ENCODE measurements around the gene BBS1. TPM values are rescaled to one million over a fixed set of nuclear protein-coding genes. Genes with fewer than 3 reads are reported as not detected.

BBS1 gene
- total RNA-seq, 3 donors from 2014 or later = 51.5 to 79.5 (median 63.8) TPM

- no peak for DNase-seq (ENCODE audit: low spot score in 2 of 2)
- Histone ChIP-seq H3K27ac (no peak overlapping the region), H3K27me3 (no peaks in the 10 kb centered on the region), H3K4me3 (no peak overlapping the region), H3K9me3 (no peaks in the 10 kb centered on the region), H3K4me1 (no peaks in the 10 kb centered on the region), H3K36me3 (no peaks in the 10 kb centered on the region)
- TF ChIP-seq POLR2A (IDR thresholded peaks at IDR 0.05) (no peak), CTCF (IDR thresholded peaks at IDR 0.05) (no peak), POLR2AphosphoS5 (IDR thresholded peaks at IDR 0.05) (no peak)
- intact Hi-C loops (cut with DNase I; ENCODE audit: low total_unique reads) = loop anchor here (5.0 kb wide), 1 partner anchor 100 kb away; no protein-coding TSS in a partner anchor
These were observed 18.1 kb upstream of the BBS1 start for GRCh38 chr11:66492161-66492865.

GRCh38 chr11:66493130-66493529, 17.3 kb upstream of the BBS1 start:
- no peak for DNase-seq (ENCODE audit: low spot score in 2 of 2)
- Histone ChIP-seq H3K27ac (no peak overlapping the region), H3K36me3 (no peaks in the 10 kb centered on the region), H3K27me3 (no peaks in the 10 kb centered on the region), H3K9me3 (no peaks in the 10 kb centered on the region), H3K4me1 (no peaks in the 10 kb centered on the region), H3K4me3 (no peak overlapping the region)
- intact Hi-C loops (cut with DNase I; ENCODE audit: low total_unique reads) = loop anchor here (5.0 kb wide), 1 partner anchor 101 kb away; no protein-coding TSS in a partner anchor
- TF ChIP-seq CTCF (IDR thresholded peaks at IDR 0.05) = no peak
- TF ChIP-seq POLR2A (IDR thresholded peaks at IDR 0.05) = no peak
- no peak for TF ChIP-seq POLR2AphosphoS5 (IDR thresholded peaks at IDR 0.05)

- Histone ChIP-seq H3K4me1 (no peaks in the 10 kb centered on the region), H3K9me3 (no peaks in the 10 kb centered on the region), H3K36me3 (no peaks in the 10 kb centered on the region), H3K4me3 (no peak overlapping the region), H3K27me3 (no peaks in the 10 kb centered on the region), H3K27ac (no peak overlapping the region)
- no peak for TF ChIP-seq POLR2AphosphoS5 (IDR thresholded peaks at IDR 0.05)
- TF ChIP-seq POLR2A (IDR thresholded peaks at IDR 0.05) = no peak
- no peak for TF ChIP-seq CTCF (IDR thresholded peaks at IDR 0.05)
- no peak for DNase-seq (ENCODE audit: low spot score in 2 of 2)
- intact Hi-C loops (cut with DNase I; ENCODE audit: low total_unique reads) = loop anchor here (5.0 kb wide), 1 partner anchor 102 kb away; no protein-coding TSS in a partner anchor
These were observed 16.0 kb upstream of the BBS1 start for GRCh38 chr11:66494458-66494857.

GRCh38 chr11:66494935-66495334, 15.5 kb upstream of the BBS1 start:
- H3K27me3 ChIP-seq = no peaks in the 10 kb centered on the region
- H3K9me3 ChIP-seq = no peaks in the 10 kb centered on the region
- H3K4me1 ChIP-seq = no peaks in the 10 kb centered on the region
- intact Hi-C loops (cut with DNase I; ENCODE audit: low total_unique reads) = loop anchor here (5.0 kb wide), 1 partner anchor 103 kb away; no protein-coding TSS in a partner anchor
- no peak for DNase-seq (ENCODE audit: low spot score in 2 of 2)
- H3K27ac ChIP-seq = no peak overlapping the region
- TF ChIP-seq POLR2A (IDR thresholded peaks at IDR 0.05) (no peak), CTCF (IDR thresholded peaks at IDR 0.05) (no peak), POLR2AphosphoS5 (IDR thresholded peaks at IDR 0.05) (no peak)
- H3K36me3 ChIP-seq = no peaks in the 10 kb centered on the region
- H3K4me3 ChIP-seq = no peak overlapping the region

GRCh38 chr11:66495401-66495854, 15.0 kb upstream of the BBS1 start:
- Histone ChIP-seq H3K4me1 (no peaks in the 10 kb centered on the region), H3K9me3 (no peaks in the 10 kb centered on the region), H3K27me3 (no peaks in the 10 kb centered on the region), H3K4me3 (no peak overlapping the region), H3K36me3 (no peaks in the 10 kb centered on the region), H3K27ac (no peak overlapping the region)
- DNase-seq (ENCODE audit: low spot score in 2 of 2) = no peak
- TF ChIP-seq POLR2AphosphoS5 (IDR thresholded peaks at IDR 0.05) = no peak
- no peak for TF ChIP-seq CTCF (IDR thresholded peaks at IDR 0.05)
- TF ChIP-seq POLR2A (IDR thresholded peaks at IDR 0.05) = no peak
- intact Hi-C loops (cut with DNase I; ENCODE audit: low total_unique reads) = no loop called here

All from breast epithelium (tissue), 4 donors.